Hepatocyte (in vitro differentiated cells): Measurements from ENCODE around the gene GALNT17. TPM values are rescaled to one million over a fixed set of nuclear protein-coding genes. Genes with fewer than 3 reads are reported as not detected.

Experiments
- DNase-seq: peaks from one replicate; pipeline ENCODE4 v3.0.0-alpha.2; 2016; ENCODE audit warnings: low spot score
- H2AFZ ChIP-seq: fragments of 200-600 bp; sonication (generic); 2 replicates; pipeline ENCODE4 v1.6.0; 2016; ENCODE audit warnings: antibody characterized with exemption, mild to moderate bottlenecking
- H3K27ac ChIP-seq: fragments of 200-600 bp; sonication (generic); 2 replicates; pipeline ENCODE4 v1.5.1; 2016; ENCODE audit warnings: mild to moderate bottlenecking
- H3K27me3 ChIP-seq: fragments of 200-600 bp; sonication (generic); 2 replicates; pipeline ENCODE4 v1.6.1; 2016
- H3K36me3 ChIP-seq: fragments of 200-600 bp; sonication (generic); replicated peaks from 2 replicates; pipeline ENCODE4 v1.5.1; 2016; ENCODE audit warnings: low read depth; ENCODE audit not compliant: insufficient read depth
- H3K4me1 ChIP-seq: fragments of 200-600 bp; sonication (generic); 2 replicates; pipeline ENCODE4 v1.5.1; 2016; ENCODE audit warnings: mild to moderate bottlenecking, moderate library complexity; ENCODE audit not compliant: insufficient read depth
- H3K4me2 ChIP-seq: fragments of 200-600 bp; sonication (generic); 2 replicates; pipeline ENCODE4 v1.6.0; 2016
- H3K4me3 ChIP-seq: fragments of 200-600 bp; sonication (generic); 2 replicates; pipeline ENCODE4 v1.5.1; 2016; ENCODE audit warnings: mild to moderate bottlenecking
- H3K79me2 ChIP-seq: fragments of 200-600 bp; sonication (generic); 2 replicates; pipeline ENCODE4 v1.6.0; 2017; ENCODE audit warnings: mild to moderate bottlenecking
- H3K9me2 ChIP-seq: fragments of 200-600 bp; sonication (generic); replicated peaks from 2 replicates; pipeline ENCODE4 v1.6.0; 2017; ENCODE audit warnings: mild to moderate bottlenecking; ENCODE audit not compliant: insufficient read depth
- H3K9me3 ChIP-seq: fragments of 200-600 bp; sonication (generic); 2 replicates; pipeline ENCODE4 v1.5.1; 2016; ENCODE audit warnings: low read depth, mild to moderate bottlenecking
- H4K20me1 ChIP-seq: fragments of 200-600 bp; sonication (generic); 2 replicates; pipeline ENCODE4 v1.6.0; 2016; ENCODE audit warnings: mild to moderate bottlenecking; ENCODE audit not compliant: insufficient read depth, poor library complexity, severe bottlenecking
- EZH2 ChIP-seq: fragments of 200-600 bp; sonication (generic); IDR thresholded peaks from 2 replicates; pipeline ENCODE4 v1.6.1; 2016; ENCODE audit warnings: antibody characterized with exemption, mild to moderate bottlenecking, borderline replicate concordance
- EZH2phosphoT487 ChIP-seq: fragments of 200-600 bp; sonication (generic); IDR thresholded peaks from one replicate; pipeline ENCODE4 v1.6.1; 2018; ENCODE audit warnings: antibody characterized with exemption, mild to moderate bottlenecking, low read depth, moderate library complexity; ENCODE audit not compliant: unreplicated experiment, severe bottlenecking
- whole genome bisulfite sequencing: methylation state at CpG from one replicate; pipeline ENCODE4 v1.1.6; 2016; ENCODE audit warnings: low lambda C conversion rate; ENCODE audit errors: missing lambda C conversion rate; 5-methylcytosine and 5-hydroxymethylcytosine counted together
- polyA plus RNA-seq: library from polyadenylated mRNA; unstranded; fragments of >200 nt; fragmentation: Nextera tagmentation; extraction: Ambion mirVana; gene quantifications from 2 replicates; pipeline ENCODE4 v1.2.1, GENCODE V29; 2016
- total RNA-seq: library from RNA; depleted of rRNA; stranded (reverse); fragments of >200 nt; gene quantifications from 2 replicates; pipeline ENCODE4 v1.2.3, GENCODE V29; 2014
- TF ChIP-seq, protein P1 (sequence below): fragments of 200-600 bp; sonication (generic); IDR thresholded peaks from 2 replicates; pipeline ENCODE4 v1.5.1; 2016; ENCODE audit warnings: antibody characterized with exemption, mild to moderate bottlenecking; ENCODE audit not compliant: poor library complexity

Gene GALNT17
- total and polyA plus RNA-seq, 2 experiments from 2014 or later = 4.3 to 8.1 TPM

DNA sequence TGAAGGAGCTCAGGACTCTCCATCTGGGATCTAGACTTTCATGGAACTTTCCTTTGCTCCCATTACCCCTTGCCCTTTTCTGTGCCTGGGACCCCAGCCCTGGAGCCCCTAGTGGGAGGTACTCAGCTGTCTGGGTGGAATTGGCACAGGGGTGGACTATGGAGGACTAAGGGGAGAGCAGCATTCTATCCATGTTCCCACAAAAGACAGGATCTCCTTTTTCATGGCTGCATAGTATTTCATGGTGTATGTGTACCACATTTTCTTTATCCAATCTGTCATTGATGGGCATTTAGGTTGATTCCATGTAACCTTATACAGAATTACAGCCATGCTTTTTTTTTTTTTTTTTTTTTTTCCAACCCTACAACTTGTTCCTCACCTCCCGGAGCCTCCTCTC, 89.1 kb downstream of the GALNT17 start:
- no peak for DNase-seq
- Histone ChIP-seq H3K27ac (peak overlapping the region; percentile 79), H3K4me3 (no peak overlapping the region), H3K27me3 (no peaks in the 10 kb centered on the region), H3K36me3 (no peaks in the 10 kb centered on the region), H3K9me3 (no peaks in the 10 kb centered on the region), H4K20me1 (no peaks in the 10 kb centered on the region), H2AFZ (no peak overlapping the region), H3K9me2 (no peaks in the 10 kb centered on the region), H3K4me1 (no peaks in the 10 kb centered on the region), H3K79me2 (no peaks in the 10 kb centered on the region), H3K4me2 (no peak overlapping the region)
- 94% methylated on average over 1 of the region's 1 CpG for WGBS
- TF ChIP-seq, protein P1, sequence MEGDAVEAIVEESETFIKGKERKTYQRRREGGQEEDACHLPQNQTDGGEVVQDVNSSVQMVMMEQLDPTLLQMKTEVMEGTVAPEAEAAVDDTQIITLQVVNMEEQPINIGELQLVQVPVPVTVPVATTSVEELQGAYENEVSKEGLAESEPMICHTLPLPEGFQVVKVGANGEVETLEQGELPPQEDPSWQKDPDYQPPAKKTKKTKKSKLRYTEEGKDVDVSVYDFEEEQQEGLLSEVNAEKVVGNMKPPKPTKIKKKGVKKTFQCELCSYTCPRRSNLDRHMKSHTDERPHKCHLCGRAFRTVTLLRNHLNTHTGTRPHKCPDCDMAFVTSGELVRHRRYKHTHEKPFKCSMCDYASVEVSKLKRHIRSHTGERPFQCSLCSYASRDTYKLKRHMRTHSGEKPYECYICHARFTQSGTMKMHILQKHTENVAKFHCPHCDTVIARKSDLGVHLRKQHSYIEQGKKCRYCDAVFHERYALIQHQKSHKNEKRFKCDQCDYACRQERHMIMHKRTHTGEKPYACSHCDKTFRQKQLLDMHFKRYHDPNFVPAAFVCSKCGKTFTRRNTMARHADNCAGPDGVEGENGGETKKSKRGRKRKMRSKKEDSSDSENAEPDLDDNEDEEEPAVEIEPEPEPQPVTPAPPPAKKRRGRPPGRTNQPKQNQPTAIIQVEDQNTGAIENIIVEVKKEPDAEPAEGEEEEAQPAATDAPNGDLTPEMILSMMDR = no peak
- TF ChIP-seq EZH2phosphoT487 (no peak), EZH2 (no peak)

DNA sequence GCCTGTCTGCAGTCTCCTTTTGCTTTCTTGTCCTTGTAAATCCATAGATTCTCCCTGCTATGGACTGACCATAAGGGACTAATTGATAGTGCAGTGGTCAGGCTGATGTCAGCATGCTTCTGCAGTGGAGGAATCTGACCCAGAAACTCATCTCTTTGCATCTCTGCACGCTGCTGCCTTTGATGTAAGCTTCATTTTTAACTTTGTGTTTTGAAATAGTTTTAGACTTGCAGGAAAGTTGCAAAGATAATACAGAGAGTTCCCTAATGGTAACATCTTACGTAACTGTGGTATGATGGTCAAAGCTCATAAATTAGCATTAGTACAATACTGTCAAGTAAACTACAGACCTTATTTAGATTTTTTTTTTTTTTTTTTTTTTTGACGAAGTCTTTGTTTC, 89.6 kb downstream of the GALNT17 start:
- no peak for DNase-seq
- Histone ChIP-seq H3K36me3 (no peaks in the 10 kb centered on the region), H2AFZ (no peak overlapping the region), H3K9me3 (no peaks in the 10 kb centered on the region), H3K27me3 (no peaks in the 10 kb centered on the region), H3K4me1 (no peaks in the 10 kb centered on the region), H4K20me1 (no peaks in the 10 kb centered on the region), H3K9me2 (no peaks in the 10 kb centered on the region), H3K4me3 (no peak overlapping the region), H3K27ac (peak overlapping the region; percentile 79), H3K79me2 (no peaks in the 10 kb centered on the region), H3K4me2 (no peak overlapping the region)
- TF ChIP-seq EZH2 = no peak
- TF ChIP-seq, protein P1 = no peak
- no peak for TF ChIP-seq EZH2phosphoT487
- 70% methylated on average over 3 of the region's 3 CpGs for WGBS

DNA sequence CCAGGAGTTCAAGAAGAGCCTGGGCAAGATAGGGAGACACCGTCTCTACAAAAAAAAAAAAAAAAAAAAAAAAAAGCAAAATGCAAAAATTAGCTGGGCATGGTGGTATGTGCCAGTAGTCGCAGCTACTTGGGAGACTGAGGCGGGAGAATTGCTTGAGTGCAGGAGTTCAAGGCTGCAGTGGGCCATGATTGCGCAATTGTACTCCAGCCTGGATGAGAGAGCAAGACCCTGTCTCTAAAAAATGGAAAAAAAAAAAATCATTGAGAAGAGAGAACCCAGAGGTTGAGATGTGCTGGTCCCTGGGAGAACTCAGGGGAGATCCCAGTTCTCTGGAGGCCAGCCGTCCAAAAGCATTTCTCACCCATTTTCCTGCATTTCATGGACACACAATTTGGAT, 95.2 kb downstream of the GALNT17 start:
- Histone ChIP-seq H3K36me3 (no peaks in the 10 kb centered on the region), H3K4me1 (no peaks in the 10 kb centered on the region), H3K4me2 (no peak overlapping the region), H2AFZ (no peak overlapping the region), H3K27me3 (no peaks in the 10 kb centered on the region), H3K27ac (no peak overlapping the region), H3K9me3 (no peaks in the 10 kb centered on the region), H3K4me3 (no peak overlapping the region), H4K20me1 (no peaks in the 10 kb centered on the region), H3K9me2 (no peaks in the 10 kb centered on the region), H3K79me2 (no peaks in the 10 kb centered on the region)
- 92% methylated on average over 5 of the region's 5 CpGs for WGBS
- TF ChIP-seq EZH2 (no peak), EZH2phosphoT487 (no peak)
- DNase-seq = no peak

DNA sequence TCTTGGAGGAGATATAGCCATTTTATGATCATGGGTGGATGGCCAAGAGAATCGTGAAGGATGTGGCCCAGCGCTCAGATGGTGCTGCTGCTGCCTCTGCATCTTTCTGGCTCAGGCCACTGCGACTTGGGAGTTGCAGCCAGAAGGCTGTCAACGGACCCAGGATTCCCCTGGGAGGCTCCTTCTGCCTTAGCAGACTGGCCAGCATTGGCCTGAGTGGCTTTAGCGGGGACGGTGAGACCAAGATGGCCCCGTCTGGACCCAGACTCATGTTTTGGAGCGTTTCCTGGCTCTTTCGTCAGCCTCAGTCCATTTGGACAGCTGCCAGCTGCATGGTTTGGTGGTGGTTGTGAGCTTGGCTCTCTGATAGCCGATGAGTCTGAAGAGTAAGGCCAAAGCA, 97.2 kb downstream of the GALNT17 start:
- no peaks in the 10 kb centered on the region for H3K79me2 ChIP-seq
- DNase-seq = no peak
- no peaks in the 10 kb centered on the region for H4K20me1 ChIP-seq
- 95% methylated on average over 10 of the region's 10 CpGs for WGBS
- H3K4me3 ChIP-seq = no peak overlapping the region
- H3K36me3 ChIP-seq = no peaks in the 10 kb centered on the region
- H3K9me2 ChIP-seq = no peaks in the 10 kb centered on the region
- H3K27me3 ChIP-seq = no peaks in the 10 kb centered on the region
- no peaks in the 10 kb centered on the region for H3K4me1 ChIP-seq
- no peaks in the 10 kb centered on the region for H3K9me3 ChIP-seq
- H2AFZ ChIP-seq = no peak overlapping the region
- no peak overlapping the region for H3K4me2 ChIP-seq
- TF ChIP-seq EZH2phosphoT487 = no peak
- no peak for TF ChIP-seq EZH2
- TF ChIP-seq, protein P1 = no peak
- no peak overlapping the region for H3K27ac ChIP-seq
